ENCODE data around the gene SPARCL1. TPM values are rescaled to one million over a fixed set of nuclear protein-coding genes. Genes with fewer than 3 reads are reported as not detected.
A peak's percentile ranks its signal among the peaks of the same experiment; 100 is the strongest.

Gene SPARCL1
- total and polyA plus RNA-seq, 11 donors = 163 to 829 (median 250) TPM

DNA sequence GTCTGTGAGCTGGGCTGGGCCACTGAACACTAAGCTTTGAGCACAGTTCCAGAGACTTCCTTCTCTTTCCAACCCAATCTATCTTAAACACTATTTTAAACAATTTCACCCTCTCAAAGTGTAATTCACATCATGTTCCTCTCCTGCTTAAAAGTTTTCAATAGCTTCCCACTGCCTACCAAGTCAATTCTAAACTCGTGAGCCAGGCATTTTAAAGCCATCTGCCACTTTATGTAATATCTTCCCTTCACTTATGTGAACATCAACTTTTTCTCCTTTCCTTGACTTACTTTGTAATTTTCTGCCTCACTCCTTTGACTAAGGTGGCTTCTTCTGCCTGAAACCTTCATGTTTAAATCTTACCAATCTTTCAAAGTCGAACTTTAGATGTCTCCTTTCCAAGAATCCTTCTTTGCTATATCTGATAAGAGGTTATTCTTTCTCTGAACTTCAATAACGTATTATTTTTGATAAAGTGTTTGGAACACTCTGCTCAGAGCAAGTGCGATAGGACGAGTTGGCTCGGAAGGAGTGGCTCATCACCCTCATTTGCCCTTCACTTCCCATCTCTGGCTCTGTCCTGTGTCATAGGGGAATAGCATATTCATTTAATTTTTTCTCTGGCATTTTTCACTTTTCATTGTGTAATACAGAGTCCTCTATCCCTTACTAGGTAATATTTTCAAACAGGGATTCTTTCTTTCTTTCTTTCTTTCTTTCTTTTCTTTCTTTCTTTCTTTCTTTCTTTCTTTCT lies 13.0 kb upstream of the SPARCL1 start:
- intact Hi-C loops (cut with DNase I) = loop anchor here (2.0 to 10.0 kb wide), 11 partner anchors 113 to 433 kb away; partner anchors contain the start of genes DMP1 (in 1 of the 10) and SPP1 (in 1 of the 10)
- ATAC-seq = peak in 3 of 4 donors; percentile 28 to 67 (median 48)
- DNase-seq = no peak
- TF ChIP-seq, protein P1, sequence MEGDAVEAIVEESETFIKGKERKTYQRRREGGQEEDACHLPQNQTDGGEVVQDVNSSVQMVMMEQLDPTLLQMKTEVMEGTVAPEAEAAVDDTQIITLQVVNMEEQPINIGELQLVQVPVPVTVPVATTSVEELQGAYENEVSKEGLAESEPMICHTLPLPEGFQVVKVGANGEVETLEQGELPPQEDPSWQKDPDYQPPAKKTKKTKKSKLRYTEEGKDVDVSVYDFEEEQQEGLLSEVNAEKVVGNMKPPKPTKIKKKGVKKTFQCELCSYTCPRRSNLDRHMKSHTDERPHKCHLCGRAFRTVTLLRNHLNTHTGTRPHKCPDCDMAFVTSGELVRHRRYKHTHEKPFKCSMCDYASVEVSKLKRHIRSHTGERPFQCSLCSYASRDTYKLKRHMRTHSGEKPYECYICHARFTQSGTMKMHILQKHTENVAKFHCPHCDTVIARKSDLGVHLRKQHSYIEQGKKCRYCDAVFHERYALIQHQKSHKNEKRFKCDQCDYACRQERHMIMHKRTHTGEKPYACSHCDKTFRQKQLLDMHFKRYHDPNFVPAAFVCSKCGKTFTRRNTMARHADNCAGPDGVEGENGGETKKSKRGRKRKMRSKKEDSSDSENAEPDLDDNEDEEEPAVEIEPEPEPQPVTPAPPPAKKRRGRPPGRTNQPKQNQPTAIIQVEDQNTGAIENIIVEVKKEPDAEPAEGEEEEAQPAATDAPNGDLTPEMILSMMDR (IDR thresholded peaks at IDR 0.05) = no peak
- no peak for TF ChIP-seq POLR2A (IDR thresholded peaks at IDR 0.05)
- Histone ChIP-seq H3K27ac (peak overlapping the region in 11 of 12 donors; percentile 36 to 90 (median 67)), H3K4me3 (no peak overlapping the region), H3K27me3 (no peaks in the 10 kb centered on the region), H3K4me1 (peaks cover 0 to 28% (median 0%) of the 10 kb centered on the region in 12 donors), H3K9me3 (peaks cover 0 to 4% (median 0%) of the 10 kb centered on the region in 12 donors), H3K36me3 (no peaks in the 10 kb centered on the region)
- WGBS, 4 donors = 65 to 76% (median 68%) methylated on average over 6 of the region's 6 CpGs

DNA sequence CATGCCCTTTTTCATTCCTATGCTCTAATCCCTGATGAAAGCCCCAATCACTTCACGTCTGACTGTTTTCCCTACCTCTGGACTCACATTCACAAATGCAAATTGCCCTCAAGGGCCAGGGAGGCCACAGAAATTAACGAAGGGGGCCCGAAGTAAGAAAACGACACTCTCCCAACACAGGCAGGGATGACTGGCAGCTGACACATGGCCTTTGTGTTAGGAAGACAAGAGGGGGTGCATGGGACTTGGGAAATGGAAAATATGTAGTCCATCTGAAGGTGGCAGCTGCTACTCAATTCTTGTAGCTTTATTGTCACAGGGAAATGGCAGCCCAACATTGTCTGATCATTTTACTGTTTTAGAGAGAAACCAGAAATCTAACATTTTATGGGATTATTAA lies 12.3 kb upstream of the SPARCL1 start:
- 48 to 73% (median 59%) methylated on average over 4 of the region's 4 CpGs for WGBS, 4 donors
- Histone ChIP-seq H3K4me1 (peaks cover 0 to 28% (median 0%) of the 10 kb centered on the region in 12 donors), H3K27me3 (no peaks in the 10 kb centered on the region), H3K27ac (peak overlapping the region; percentile 8 to 90 (median 66)), H3K9me3 (peaks cover 0 to 10% (median 0%) of the 10 kb centered on the region in 12 donors), H3K36me3 (no peaks in the 10 kb centered on the region), H3K4me3 (no peak overlapping the region)
- intact Hi-C loops (cut with DNase I) = loop anchor here (5.0 to 10.0 kb wide), 9 partner anchors 113 to 433 kb away; partner anchors contain the start of genes DMP1 (in 1 of the 10) and SPP1 (in 1 of the 10)
- ATAC-seq (no peak), DNase-seq (no peak)
- TF ChIP-seq, protein P1 (IDR thresholded peaks at IDR 0.05) = no peak
- no peak for TF ChIP-seq POLR2A (IDR thresholded peaks at IDR 0.05)

DNA sequence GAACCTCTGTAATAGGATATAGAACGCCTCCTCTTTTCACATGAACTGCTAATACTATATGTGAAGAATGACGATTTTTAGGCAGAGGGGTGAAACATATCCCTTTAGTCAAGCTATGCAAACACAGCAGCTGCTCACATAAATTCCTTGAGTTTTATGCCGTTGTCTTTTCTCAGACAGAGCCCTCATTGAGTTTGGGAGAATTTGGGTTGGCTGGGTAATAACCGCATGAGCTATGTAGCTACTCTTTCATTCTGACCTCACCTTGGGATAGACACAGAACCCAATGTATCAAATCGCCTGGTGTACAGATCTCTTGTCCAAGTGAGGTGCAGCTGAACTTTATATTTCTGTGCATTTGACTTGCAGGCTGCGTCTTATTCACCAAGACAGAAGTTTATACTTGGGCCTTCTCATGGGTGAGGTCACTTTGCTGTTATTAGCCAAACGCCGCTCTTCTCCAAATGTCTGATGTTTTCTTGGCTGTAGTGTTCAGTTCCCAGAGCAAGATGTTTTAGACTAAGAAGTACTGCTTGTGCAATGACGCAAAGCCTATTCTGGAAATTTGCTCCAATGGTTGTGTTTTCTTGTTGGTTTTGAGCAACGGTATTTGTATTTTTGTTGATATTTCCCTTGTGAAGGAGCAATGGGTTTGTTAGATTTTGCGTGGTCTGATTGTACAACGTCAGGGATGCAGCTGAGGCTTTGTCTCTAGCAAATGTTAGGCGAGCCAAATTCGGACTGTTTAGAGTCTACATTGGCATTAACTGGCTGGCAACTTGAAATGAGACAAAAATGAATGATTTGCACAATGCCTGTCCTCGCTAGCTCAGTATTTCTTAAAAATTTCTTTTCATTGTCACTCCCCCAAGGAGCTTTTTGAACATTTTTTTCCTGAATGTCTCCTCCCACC lies 11.2 kb upstream of the SPARCL1 start:
- peaks cover 0 to 13% (median 0%) of the 10 kb centered on the region in 12 donors for H3K9me3 ChIP-seq
- peak overlapping the region; percentile 8 to 90 (median 66) for H3K27ac ChIP-seq
- DNase-seq (peak in 2 of 5 donors; percentile 34 to 59), ATAC-seq (peak; percentile 63 to 92 (median 88))
- H3K4me3 ChIP-seq = peak overlapping the region in 2 of 12 donors; percentile 8 to 29
- TF ChIP-seq, protein P1 (IDR thresholded peaks at IDR 0.05) = no peak
- no peak for TF ChIP-seq POLR2A (IDR thresholded peaks at IDR 0.05)
- H3K27me3 ChIP-seq = no peaks in the 10 kb centered on the region
- peaks cover 0 to 28% (median 0%) of the 10 kb centered on the region in 12 donors for H3K4me1 ChIP-seq
- intact Hi-C loops (cut with DNase I) = loop anchor here (5.0 to 10.0 kb wide), 9 partner anchors 114 to 434 kb away; partner anchors contain the start of genes DMP1 (in 1 of the 10) and SPP1 (in 1 of the 10)
- WGBS, 4 donors = 72 to 85% (median 81%) methylated on average over 15 of the region's 15 CpGs
- no peaks in the 10 kb centered on the region for H3K36me3 ChIP-seq
